ENCODE data around the gene TMEM208. TPM values are rescaled to one million over a fixed set of nuclear protein-coding genes. Genes with fewer than 3 reads are reported as not detected.

Gene TMEM208
- total RNA-seq, 2 donors from 2014 or later: 25.1 to 33.1 TPM

- intact Hi-C loops (cut with DNase I): no loop called here
- DNase-seq (ENCODE audit: low spot score): no peak
Measured at GRCh38 chr16:67190041-67190440, 36.9 kb upstream of the TMEM208 start, which contains the start of gene EXOC3L1. TSS of gene EXOC3L1 (minus strand) at chr16:67190136. CDS start at chr16:67189676, 460 bp downstream.

- DNase-seq (ENCODE audit: low spot score): no peak
- intact Hi-C loops (cut with DNase I): no loop called here
Measured at GRCh38 chr16:67190448-67191399, 36.2 kb upstream of the TMEM208 start.

- no peak for DNase-seq (ENCODE audit: low spot score)
- intact Hi-C loops (cut with DNase I): no loop called here
Measured at GRCh38 chr16:67191411-67191994, 35.4 kb upstream of the TMEM208 start.

- peak; percentile 98 for DNase-seq (ENCODE audit: low spot score)
- intact Hi-C loops (cut with DNase I): no loop called here
Measured at GRCh38 chr16:67191995-67192681, 34.8 kb upstream of the TMEM208 start, which contains the start of gene E2F4. TSS of gene E2F4 (plus strand) at chr16:67192155. CDS start at chr16:67192228, 73 bp downstream.

- no peak for DNase-seq (ENCODE audit: low spot score)
- intact Hi-C loops (cut with DNase I): no loop called here
Measured at GRCh38 chr16:67192781-67193361, 34.1 kb upstream of the TMEM208 start.

GRCh38 chr16:67193536-67193935 lies 33.4 kb upstream of the TMEM208 start:
- no peak for DNase-seq (ENCODE audit: low spot score)
- intact Hi-C loops (cut with DNase I): no loop called here

GRCh38 chr16:67194260-67194659 lies 32.7 kb upstream of the TMEM208 start:
- intact Hi-C loops (cut with DNase I): no loop called here
- DNase-seq (ENCODE audit: low spot score): no peak

- no peak for DNase-seq (ENCODE audit: low spot score)
- intact Hi-C loops (cut with DNase I): no loop called here
Measured at GRCh38 chr16:67195676-67196075, 31.3 kb upstream of the TMEM208 start.

- no peak for DNase-seq (ENCODE audit: low spot score)
- intact Hi-C loops (cut with DNase I): no loop called here
Measured at GRCh38 chr16:67196881-67197280, 30.0 kb upstream of the TMEM208 start.

- intact Hi-C loops (cut with DNase I): no loop called here
- DNase-seq (ENCODE audit: low spot score): no peak
Measured at GRCh38 chr16:67197704-67198103, 29.2 kb upstream of the TMEM208 start.

- no peak for DNase-seq (ENCODE audit: low spot score)
- intact Hi-C loops (cut with DNase I): no loop called here
Measured at GRCh38 chr16:67198238-67198734, 28.6 kb upstream of the TMEM208 start.

- DNase-seq (ENCODE audit: low spot score): no peak
- intact Hi-C loops (cut with DNase I): no loop called here
Measured at GRCh38 chr16:67199011-67199807, 27.7 kb upstream of the TMEM208 start, which contains the start of gene ELMO3. TSS of gene ELMO3 (plus strand) at chr16:67199131. CDS start at chr16:67199327, 196 bp downstream.

- intact Hi-C loops (cut with DNase I): no loop called here
- no peak for DNase-seq (ENCODE audit: low spot score)
Measured at GRCh38 chr16:67199808-67200198, 27.1 kb upstream of the TMEM208 start.

GRCh38 chr16:67200491-67200890 lies 26.4 kb upstream of the TMEM208 start:
- no peak for DNase-seq (ENCODE audit: low spot score)
- intact Hi-C loops (cut with DNase I): no loop called here

- no peak for DNase-seq (ENCODE audit: low spot score)
- intact Hi-C loops (cut with DNase I): no loop called here
Measured at GRCh38 chr16:67201411-67202345, 25.3 kb upstream of the TMEM208 start.

- intact Hi-C loops (cut with DNase I): no loop called here
- no peak for DNase-seq (ENCODE audit: low spot score)
Measured at GRCh38 chr16:67202426-67202825, 24.5 kb upstream of the TMEM208 start.

GRCh38 chr16:67202956-67203493 lies 23.9 kb upstream of the TMEM208 start:
- DNase-seq (ENCODE audit: low spot score): no peak
- intact Hi-C loops (cut with DNase I): no loop called here

Measured in posterior vena cava (tissue), 2 donors.